Astrocyte (in vitro differentiated cells and primary cell): Measurements from ENCODE around the gene UQCRC2. TPM values are rescaled to one million over a fixed set of nuclear protein-coding genes. Genes with fewer than 3 reads are reported as not detected.

ENCODE experiments used
- DNase-seq: peaks from one replicate; pipeline ENCODE4 v3.0.0-alpha.2; 2010; ENCODE audit warnings: low read depth
- FAIRE-seq: peaks from 2 replicates; lab custom pipeline; 2011; peaks lifted over from hg19 to GRCh38; lab: Jason Lieb, UNC
- H2AFZ ChIP-seq: 2 replicates; pipeline ENCODE4 v1.6.0; 2012; ENCODE audit warnings: low read depth, low read length, inconsistent platforms
- H3K27ac ChIP-seq: 2 replicates; pipeline ENCODE4 v1.5.1; 2011; ENCODE audit warnings: low read depth, low read length, inconsistent platforms
- H3K27me3 ChIP-seq: 2 replicates; pipeline ENCODE4 v1.6.0; 2011; ENCODE audit warnings: low read length, inconsistent platforms; ENCODE audit not compliant: insufficient read depth
- H3K36me3 ChIP-seq: 2 replicates; pipeline ENCODE4 v1.5.1; 2011; ENCODE audit warnings: low read length, inconsistent platforms; ENCODE audit not compliant: insufficient read depth
- H3K4me1 ChIP-seq: 2 replicates; pipeline ENCODE4 v1.5.1; 2011; ENCODE audit warnings: low read length, inconsistent platforms; ENCODE audit not compliant: insufficient read depth
- H3K4me2 ChIP-seq: 2 replicates; pipeline ENCODE4 v1.6.0; 2012; ENCODE audit warnings: low read length, inconsistent platforms
- H3K4me3 ChIP-seq: 2 replicates; pipeline ENCODE4 v1.5.1; 2011; ENCODE audit warnings: low read depth, mild to moderate bottlenecking, low read length, inconsistent platforms; ENCODE audit not compliant: insufficient read depth
- H3K79me2 ChIP-seq: 2 replicates; pipeline ENCODE4 v1.6.0; 2012; ENCODE audit warnings: mild to moderate bottlenecking, low read length, inconsistent platforms; ENCODE audit not compliant: insufficient read depth
- H3K9ac ChIP-seq: 2 replicates; pipeline ENCODE4 v1.6.0; 2012; ENCODE audit warnings: mild to moderate bottlenecking, low read length, inconsistent platforms
- H3K9me3 ChIP-seq: 2 replicates; pipeline ENCODE4 v1.5.1; 2012; ENCODE audit warnings: low read depth, mild to moderate bottlenecking, low read length, inconsistent platforms; ENCODE audit not compliant: insufficient read depth
- H4K20me1 ChIP-seq: 2 replicates; pipeline ENCODE4 v1.6.0; 2012; ENCODE audit warnings: low read length, inconsistent platforms; ENCODE audit not compliant: insufficient read depth
- H3K27ac Mint-ChIP-seq: one replicate; pipeline ENCODE4 v1.8.0; 2021; ENCODE audit warnings: mild to moderate bottlenecking, mixed read lengths; ENCODE audit not compliant: unreplicated experiment
- H3K27me3 Mint-ChIP-seq: one replicate; pipeline ENCODE4 v1.8.0; 2021; ENCODE audit warnings: low read depth, mixed read lengths; ENCODE audit not compliant: unreplicated experiment
- H3K36me3 Mint-ChIP-seq: one replicate; pipeline ENCODE4 v1.8.0; 2021; ENCODE audit warnings: low read depth, mixed read lengths; ENCODE audit not compliant: unreplicated experiment
- H3K4me1 Mint-ChIP-seq: one replicate; pipeline ENCODE4 v1.8.0; 2021; ENCODE audit warnings: low read depth, mixed read lengths; ENCODE audit not compliant: unreplicated experiment
- H3K4me3 Mint-ChIP-seq: one replicate; pipeline ENCODE4 v1.8.0; 2021; ENCODE audit warnings: mild to moderate bottlenecking, moderate library complexity, mixed read lengths; ENCODE audit not compliant: unreplicated experiment
- H3K9me3 Mint-ChIP-seq: one replicate; pipeline ENCODE4 v1.8.0; 2021; ENCODE audit warnings: mild to moderate bottlenecking, mixed read lengths; ENCODE audit not compliant: unreplicated experiment
- EZH2 ChIP-seq: IDR thresholded peaks from 2 replicates; pipeline ENCODE4 v1.6.1; 2012; ENCODE audit warnings: mild to moderate bottlenecking, low read length, inconsistent platforms; ENCODE audit not compliant: insufficient read depth
- total RNA-seq: library from RNA; stranded (reverse); gene quantifications from 2 replicates; pipeline ENCODE4 v1.2.1, GENCODE V29; 2021
- TF ChIP-seq, protein P1 (sequence below): IDR thresholded peaks from 2 replicates; pipeline ENCODE4 v1.5.1; 2011; ENCODE audit warnings: low read depth, mild to moderate bottlenecking, inconsistent platforms, low read length, moderate library complexity; ENCODE audit not compliant: insufficient read depth

UQCRC2 gene
- total RNA-seq, 1 donor from 2014 or later: 169 TPM

DNA sequence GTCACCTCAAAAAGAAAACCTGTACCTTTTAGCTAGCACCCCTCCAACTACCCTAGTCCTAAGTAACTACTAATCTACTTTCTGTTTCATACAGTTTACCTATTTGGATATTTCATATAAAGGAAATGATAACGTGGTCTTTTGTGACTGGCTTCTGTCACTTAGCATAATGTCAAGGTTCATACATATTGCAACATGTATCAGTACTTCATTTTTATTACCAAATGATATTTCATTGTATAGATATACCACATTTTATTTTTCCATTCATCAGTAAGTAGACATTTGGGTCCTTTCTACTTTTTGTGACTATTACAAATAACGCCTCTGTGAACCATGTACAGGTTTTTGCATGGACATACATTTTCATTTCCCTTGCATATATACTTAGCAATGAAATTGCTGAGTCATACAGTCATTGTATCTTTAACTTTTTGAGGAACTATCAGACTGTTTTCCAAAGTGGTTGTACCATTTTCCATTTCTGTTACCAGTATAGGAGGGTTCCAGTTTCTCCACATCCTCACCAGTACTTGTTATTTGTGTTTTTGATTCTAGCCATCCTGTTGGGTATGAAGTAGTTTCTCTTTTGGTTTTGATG, 78.4 kb downstream of the UQCRC2 start:
- Histone ChIP-seq H3K4me3 (no peak overlapping the region), H3K27me3 (no peaks in the 10 kb centered on the region), H2AFZ (no peak overlapping the region), H3K4me2 (no peak overlapping the region), H4K20me1 (peaks cover 22% of the 10 kb centered on the region), H3K79me2 (peaks cover 63% of the 10 kb centered on the region), H3K9me3 (no peaks in the 10 kb centered on the region), H3K9ac (no peak overlapping the region), H3K36me3 (no peaks in the 10 kb centered on the region), H3K27ac (no peak overlapping the region), H3K4me1 (peaks cover 4% of the 10 kb centered on the region)
- DNase-seq: no peak
- Mint-ChIP-seq H3K36me3 (peaks cover 5% of the 10 kb centered on the region), H3K4me3 (no peak overlapping the region), H3K4me1 (peaks cover 11% of the 10 kb centered on the region), H3K9me3 (peaks cover 3% of the 10 kb centered on the region), H3K27ac (no peak overlapping the region), H3K27me3 (no peaks in the 10 kb centered on the region)
- no peak for FAIRE-seq
- TF ChIP-seq, protein P1, sequence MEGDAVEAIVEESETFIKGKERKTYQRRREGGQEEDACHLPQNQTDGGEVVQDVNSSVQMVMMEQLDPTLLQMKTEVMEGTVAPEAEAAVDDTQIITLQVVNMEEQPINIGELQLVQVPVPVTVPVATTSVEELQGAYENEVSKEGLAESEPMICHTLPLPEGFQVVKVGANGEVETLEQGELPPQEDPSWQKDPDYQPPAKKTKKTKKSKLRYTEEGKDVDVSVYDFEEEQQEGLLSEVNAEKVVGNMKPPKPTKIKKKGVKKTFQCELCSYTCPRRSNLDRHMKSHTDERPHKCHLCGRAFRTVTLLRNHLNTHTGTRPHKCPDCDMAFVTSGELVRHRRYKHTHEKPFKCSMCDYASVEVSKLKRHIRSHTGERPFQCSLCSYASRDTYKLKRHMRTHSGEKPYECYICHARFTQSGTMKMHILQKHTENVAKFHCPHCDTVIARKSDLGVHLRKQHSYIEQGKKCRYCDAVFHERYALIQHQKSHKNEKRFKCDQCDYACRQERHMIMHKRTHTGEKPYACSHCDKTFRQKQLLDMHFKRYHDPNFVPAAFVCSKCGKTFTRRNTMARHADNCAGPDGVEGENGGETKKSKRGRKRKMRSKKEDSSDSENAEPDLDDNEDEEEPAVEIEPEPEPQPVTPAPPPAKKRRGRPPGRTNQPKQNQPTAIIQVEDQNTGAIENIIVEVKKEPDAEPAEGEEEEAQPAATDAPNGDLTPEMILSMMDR: no peak
- TF ChIP-seq EZH2: no peak

Other genes starting within 250 kb of the UQCRC2 start
- 98.2 and 118 TPM in 2 replicates for gene NPIPB4, start 95.6 kb upstream of the UQCRC2 start, total RNA-seq
- gene PDZD9, start 47.8 kb downstream of the UQCRC2 start, total RNA-seq: not detected in 2 replicates
- 10.7 and 11.5 TPM in 2 replicates for gene MOSMO, start 54.8 kb downstream of the UQCRC2 start, total RNA-seq
- gene VWA3A, start 139.2 kb downstream of the UQCRC2 start, total RNA-seq: not detected in 2 replicates
- not detected in 2 replicates for gene SDR42E2, start 209.1 kb downstream of the UQCRC2 start, total RNA-seq